GM12891 (cell line): Measurements from ENCODE around the gene FADS6.

ENCODE experiments used
- DNase-seq: peaks from one replicate; pipeline ENCODE4 v3.0.0; 2011; ENCODE audit warnings: low spot score; ENCODE audit not compliant: insufficient read length
- FAIRE-seq: peaks from 2 replicates; lab custom pipeline; 2011; peaks lifted over from hg19 to GRCh38; lab: Jason Lieb, UNC
- PAX5 ChIP-seq: IDR thresholded peaks from 2 replicates; pipeline ENCODE4 v1.6.1; 2011; ENCODE audit warnings: low read length, moderate library complexity, mild to moderate bottlenecking; ENCODE audit not compliant: insufficient read depth, severe bottlenecking
- POLR2A ChIP-seq: IDR thresholded peaks from 2 replicates; pipeline ENCODE4 v1.6.1; 2011; ENCODE audit warnings: low read depth, low read length, control low read depth
- POLR2AphosphoS5 ChIP-seq: IDR thresholded peaks from 2 replicates; pipeline ENCODE4 v1.6.1; 2011; ENCODE audit warnings: low read depth, low read length, control low read depth
- POU2F2 ChIP-seq: IDR thresholded peaks from 2 replicates; pipeline ENCODE4 v1.6.1; 2011; ENCODE audit warnings: low read depth, mild to moderate bottlenecking, control low read depth, low read length, moderate library complexity
- SPI1 ChIP-seq: IDR thresholded peaks from 2 replicates; pipeline ENCODE4 v1.6.1; 2011; ENCODE audit warnings: low read depth, low read length, control low read depth
- TAF1 ChIP-seq: IDR thresholded peaks from 2 replicates; pipeline ENCODE4 v1.6.1; 2011; ENCODE audit warnings: low read depth, low read length, control low read depth

Gene FADS6

DNA sequence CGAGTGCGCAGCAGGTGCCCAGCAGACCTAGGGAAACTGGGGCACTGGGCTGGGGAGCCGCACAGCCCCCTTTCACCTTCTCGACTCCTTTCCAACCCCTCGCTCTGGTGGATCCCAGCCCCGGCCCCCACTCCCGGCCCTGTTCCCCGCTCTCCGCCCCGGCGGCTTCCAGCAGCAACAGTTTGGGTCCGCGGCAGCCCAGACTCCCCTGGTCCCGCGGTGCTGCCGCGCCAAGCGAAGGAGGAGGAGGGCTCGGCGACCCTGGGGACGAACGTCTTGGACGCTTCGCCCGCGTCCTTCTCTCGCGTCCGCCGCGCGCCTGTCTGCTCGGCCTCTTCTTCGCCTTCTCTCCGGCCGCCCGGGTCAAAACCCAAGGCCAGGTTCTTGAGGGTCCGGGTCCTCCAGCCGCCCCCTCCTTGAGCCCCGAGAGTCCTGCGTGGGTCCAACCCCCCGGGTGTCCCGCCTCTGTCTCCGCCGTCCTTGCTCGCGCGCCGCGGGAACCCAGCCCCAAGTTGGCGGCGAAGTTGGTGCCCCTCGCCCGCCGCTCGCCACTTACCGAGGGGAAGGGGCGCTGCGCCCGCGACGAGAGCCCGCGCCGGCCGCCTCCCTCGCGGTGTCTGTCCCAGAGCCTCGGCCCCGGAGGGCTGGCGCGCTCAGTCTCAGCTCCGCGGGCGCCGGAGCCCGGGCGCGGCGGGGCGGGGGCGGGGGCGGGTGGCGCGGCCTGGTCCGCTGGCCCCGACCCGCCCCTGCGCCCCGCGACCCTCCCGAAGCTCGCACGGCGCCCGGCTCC lies 32.4 kb downstream of the FADS6 start:
- FAIRE-seq (no peak), DNase-seq (no peak)
- TF ChIP-seq PAX5 (no peak), POLR2AphosphoS5 (no peak), SPI1 (no peak), TAF1 (no peak), POU2F2 (no peak), POLR2A (no peak)

DNA sequence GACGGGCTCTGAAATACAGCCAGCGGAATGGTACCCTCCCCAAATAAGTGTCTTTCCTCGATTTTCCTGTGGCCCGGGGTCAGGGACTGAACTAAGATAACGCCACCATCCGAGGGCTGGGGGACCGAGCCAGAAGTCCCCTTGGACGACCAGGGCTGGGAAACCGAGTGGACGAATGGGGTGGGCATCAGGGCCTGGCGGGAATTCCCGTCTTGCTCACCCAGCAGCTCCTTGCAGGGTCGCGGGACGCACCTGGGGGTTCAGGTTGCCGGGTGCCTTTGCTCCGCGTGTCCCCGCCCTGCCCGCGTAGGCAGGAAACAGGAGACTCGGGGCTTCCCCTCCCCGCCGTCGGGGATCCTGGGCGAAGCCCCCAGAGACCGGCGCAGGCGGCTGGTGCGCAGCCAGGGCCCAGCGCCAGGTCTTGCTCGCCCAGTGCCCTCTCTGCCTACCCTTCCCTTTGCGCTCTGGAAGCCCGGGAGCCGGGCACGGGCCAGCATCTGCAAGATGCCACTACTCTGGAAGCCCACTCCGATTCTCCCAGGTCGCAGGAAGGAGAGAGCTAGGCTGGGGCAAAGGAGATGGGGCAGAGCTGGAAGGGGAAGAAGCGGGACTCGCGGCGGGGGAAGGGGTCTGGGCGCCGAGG lies 33.1 kb downstream of the FADS6 start:
- FAIRE-seq (no peak), DNase-seq (no peak)
- TF ChIP-seq PAX5 = no peak

DNA sequence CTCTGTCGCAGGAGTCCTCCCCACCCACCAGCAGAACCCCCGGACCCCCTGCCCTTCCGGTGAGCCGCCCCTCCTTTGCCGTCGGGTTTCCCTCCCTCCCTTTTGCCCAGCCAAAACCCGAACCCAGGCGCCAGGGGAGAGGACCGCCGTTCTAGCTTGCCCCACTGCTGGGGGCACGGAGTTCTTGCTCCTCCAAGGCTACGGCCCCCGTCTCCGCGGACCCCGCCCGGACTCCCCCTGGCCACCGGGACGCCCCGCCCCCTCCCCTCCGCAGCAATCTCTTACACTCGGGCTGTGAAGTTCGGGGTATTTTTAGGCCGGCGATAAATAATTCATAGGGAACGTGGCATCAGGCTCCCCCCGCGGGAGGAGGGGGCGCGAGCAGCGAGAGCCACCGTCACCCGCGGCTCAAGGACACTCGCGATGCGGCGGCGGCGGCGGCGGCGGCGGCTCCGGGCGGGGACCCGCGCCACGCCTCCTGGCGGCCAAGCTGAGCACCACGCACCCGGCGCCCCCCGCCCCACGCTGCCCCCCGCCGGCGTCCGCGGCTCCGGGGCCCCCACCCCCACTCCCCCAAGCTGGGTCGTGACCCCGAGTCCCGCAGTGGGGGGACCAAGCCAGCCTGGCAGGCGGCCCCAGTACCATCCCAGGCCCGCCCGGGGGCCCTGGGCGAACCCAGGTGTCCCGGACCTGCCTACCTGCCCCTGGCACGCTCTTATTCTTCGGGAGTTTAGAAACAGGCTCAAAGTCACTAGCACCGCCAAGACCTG lies 33.8 kb downstream of the FADS6 start, which contains the start of gene GRIN2C:
Gene GRIN2C (minus strand): TSS at position 427 of the 770 bp plus-strand sequence. CDS start 4,793 bp downstream, outside the sequence.
- FAIRE-seq (no peak), DNase-seq (no peak)
- TF ChIP-seq SPI1 = no peak
- TF ChIP-seq TAF1 = no peak
- no peak for TF ChIP-seq PAX5
- TF ChIP-seq POLR2AphosphoS5 = no peak
- no peak for TF ChIP-seq POLR2A
- TF ChIP-seq POU2F2 = no peak

DNA sequence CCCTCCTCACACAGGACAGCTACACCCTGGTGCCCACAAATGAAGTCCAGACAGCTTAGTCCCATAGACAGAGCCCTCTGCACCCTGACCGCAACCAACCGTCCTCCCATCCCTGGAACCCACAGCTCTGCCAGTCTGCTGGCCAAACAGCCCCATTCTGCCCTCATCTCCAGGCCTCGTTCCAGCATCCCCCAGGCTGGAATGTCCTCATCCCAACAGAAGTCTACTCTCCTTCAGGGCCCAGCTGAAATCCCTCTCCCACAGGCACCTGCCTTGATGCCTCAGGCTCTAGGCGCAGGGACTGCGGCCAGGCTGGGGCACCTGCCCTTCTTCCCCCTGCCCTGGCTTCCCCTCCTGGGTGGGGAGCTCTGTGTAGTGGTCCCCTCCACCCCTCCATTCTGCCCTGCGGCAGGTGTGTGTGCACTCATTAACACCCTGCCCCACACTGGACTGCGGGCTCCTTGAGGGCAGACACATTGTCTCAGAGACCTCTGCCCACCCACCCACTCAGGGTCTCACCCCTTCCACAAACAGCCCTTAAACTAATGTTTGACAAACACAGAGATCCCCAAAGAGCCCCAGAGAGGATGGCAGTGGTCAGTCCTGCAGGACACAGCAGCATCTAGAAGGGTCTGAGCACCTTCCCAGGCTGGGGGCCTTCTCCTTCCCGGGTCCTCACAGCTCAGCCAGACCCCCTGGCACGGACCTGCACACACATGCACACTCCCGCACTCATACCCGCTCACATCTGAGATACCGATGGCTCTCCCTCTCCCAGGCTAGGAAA lies 34.6 kb downstream of the FADS6 start:
- DNase-seq (no peak), FAIRE-seq (no peak)
- no peak for TF ChIP-seq PAX5

DNA sequence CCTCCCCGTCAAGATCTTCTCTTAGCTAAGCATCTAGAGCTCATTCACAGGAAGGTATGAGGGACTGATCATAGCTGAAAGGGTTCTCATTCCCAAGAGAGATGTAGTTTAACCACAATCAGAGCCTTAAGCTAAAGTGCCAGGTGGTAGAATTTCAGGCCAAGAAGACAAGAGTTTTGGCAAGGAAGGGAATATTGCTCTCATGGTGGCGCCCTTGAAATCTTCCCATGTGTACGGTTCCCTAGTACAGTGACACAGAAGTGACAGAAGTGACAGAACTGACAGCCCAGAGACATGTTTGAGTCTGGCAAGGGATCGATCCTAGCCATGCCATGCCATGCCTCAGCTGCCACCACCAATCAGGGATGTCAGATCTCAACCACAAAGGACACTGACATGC lies 36.2 kb downstream of the FADS6 start:
- DNase-seq (no peak), FAIRE-seq (no peak)
- TF ChIP-seq POU2F2 = no peak
- TF ChIP-seq POLR2AphosphoS5 = no peak
- TF ChIP-seq TAF1 = no peak
- no peak for TF ChIP-seq SPI1
- TF ChIP-seq POLR2A = no peak

DNA sequence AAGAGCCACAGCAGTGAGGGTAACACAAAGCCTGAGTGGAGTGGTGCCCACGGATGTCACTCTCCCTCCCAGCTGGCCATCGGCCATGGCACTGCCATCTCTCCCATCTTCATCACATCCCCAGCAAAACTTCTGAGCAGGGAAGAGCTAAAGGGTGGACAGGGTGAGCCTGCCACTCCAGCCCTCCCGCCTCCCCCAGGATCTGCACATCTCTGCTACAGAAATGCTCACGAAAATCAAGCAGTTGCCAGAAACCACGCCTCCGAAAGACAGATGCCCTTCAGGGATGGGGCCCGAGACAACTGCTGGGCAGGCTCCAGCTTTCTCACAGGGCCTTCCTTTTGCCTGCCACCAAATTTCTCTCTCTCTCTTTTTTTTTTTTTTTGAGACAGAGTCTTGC lies 37.3 kb downstream of the FADS6 start:
- DNase-seq = no peak
- no peak for FAIRE-seq

DNA sequence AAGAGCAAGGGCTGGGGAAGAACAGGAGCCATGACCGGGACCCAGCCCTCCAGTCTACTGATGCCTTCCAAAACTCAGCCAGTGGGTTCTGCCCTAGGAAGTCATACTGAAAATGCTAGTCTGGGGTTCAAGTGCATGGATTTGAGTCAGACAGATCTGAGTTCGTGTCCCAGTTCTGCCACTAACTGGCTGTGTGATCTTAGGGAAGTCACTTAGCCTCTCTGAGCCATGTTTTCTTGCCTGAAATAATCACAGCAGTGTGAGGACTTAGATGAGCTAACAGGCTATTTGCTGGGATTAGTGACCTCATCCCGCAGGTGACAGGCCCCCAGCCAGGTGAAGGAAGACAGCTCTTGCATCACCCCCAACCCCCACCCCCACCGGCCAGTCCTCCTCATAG lies 38.1 kb downstream of the FADS6 start:
- TF ChIP-seq TAF1 (no peak), PAX5 (no peak), POU2F2 (no peak), SPI1 (no peak), POLR2AphosphoS5 (no peak), POLR2A (no peak)
- no peak for FAIRE-seq
- DNase-seq = no peak

More for the DNA sequence above, 37.3 kb downstream of the FADS6 start:
- no peak for TF ChIP-seq POLR2AphosphoS5
- TF ChIP-seq PAX5 = no peak
- no peak for TF ChIP-seq TAF1
- TF ChIP-seq POU2F2 = no peak
- no peak for TF ChIP-seq SPI1
- TF ChIP-seq POLR2A = no peak

DNA sequence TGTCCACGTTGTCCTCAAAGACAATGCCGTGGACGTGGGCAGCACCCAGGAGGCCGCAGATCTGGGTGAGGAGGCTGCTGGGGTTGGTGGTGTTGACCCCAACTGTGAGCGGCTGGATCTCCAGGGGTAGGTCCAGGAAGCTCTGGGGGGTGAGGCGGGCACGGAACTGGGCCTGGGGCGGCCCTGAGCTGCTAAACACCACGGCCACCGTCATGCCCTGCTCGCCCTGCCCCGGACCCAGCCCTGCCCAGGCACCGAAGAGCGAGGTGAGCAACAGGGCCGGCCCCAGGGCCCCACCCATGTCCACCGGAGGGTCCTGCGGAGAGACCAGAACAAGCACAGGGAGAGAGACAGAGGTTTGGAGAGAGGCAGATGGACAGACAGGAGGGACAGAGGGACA lies 38.6 kb downstream of the FADS6 start:
- TF ChIP-seq TAF1 (no peak), POLR2A (no peak), SPI1 (no peak), PAX5 (no peak), POLR2AphosphoS5 (no peak)
- FAIRE-seq (no peak), DNase-seq (no peak)

DNA sequence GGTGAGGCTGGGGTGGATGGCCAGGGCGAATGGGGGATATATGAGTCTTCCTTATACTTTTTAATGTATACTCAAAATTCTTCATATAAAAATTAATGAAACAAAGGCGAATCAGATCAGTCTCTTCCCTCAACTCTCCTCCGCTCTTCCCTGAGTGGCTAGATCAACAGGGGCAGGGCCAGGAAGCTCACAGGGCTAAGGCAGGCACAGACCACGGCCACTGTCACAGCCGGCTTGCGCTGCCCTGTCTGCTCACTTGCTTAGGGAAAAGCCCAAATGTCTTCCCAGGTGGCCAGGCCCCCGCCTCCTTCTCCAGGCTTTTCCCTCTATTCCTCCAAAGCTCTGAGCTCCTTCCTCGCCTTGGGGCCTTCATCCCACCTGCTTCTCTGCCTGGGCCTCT lies 39.8 kb downstream of the FADS6 start:
- DNase-seq = no peak
- TF ChIP-seq PAX5 = no peak
- TF ChIP-seq SPI1 = no peak
- TF ChIP-seq POLR2AphosphoS5 = no peak
- no peak for TF ChIP-seq TAF1
- no peak for TF ChIP-seq POU2F2
- no peak for TF ChIP-seq POLR2A
- FAIRE-seq = no peak
